CD8-positive, alpha-beta memory T cell (primary cell): ENCODE data around the gene REC8. TPM values are rescaled to one million over a fixed set of nuclear protein-coding genes. Genes with fewer than 3 reads are reported as not detected.

Experiments used
- CTCF ChIA-PET: fragments of 350-600 bp; sonication (Branson Sonifier 250); formaldehyde crosslinking; loops from one replicate; lab custom pipeline; 2021; ENCODE audit warnings: antibody characterized with exemption; lab: Charles Lee
- POLR2A ChIA-PET: fragments of 350-600 bp; sonication (Branson Sonifier 250); formaldehyde crosslinking; loops from one replicate; lab custom pipeline; 2021; ENCODE audit warnings: antibody characterized with exemption; lab: Charles Lee
- DNase-seq, 5 donors: peaks; one replicate each; pipeline versions ENCODE4 v3.0.0 to v3.0.0-alpha.2; 2020 to 2022; ENCODE audit warnings: mixed read lengths in 1 of 5
- H3K27ac ChIP-seq: one replicate; pipeline ENCODE4 v1.7.0; 2013; ENCODE audit warnings: low read depth, mild to moderate bottlenecking, low read length, moderate library complexity
- H3K27me3 ChIP-seq: 2 replicates; pipeline ENCODE4 v1.7.0; 2013; ENCODE audit warnings: low read length, mild to moderate bottlenecking; ENCODE audit not compliant: insufficient read depth, poor library complexity, severe bottlenecking
- H3K36me3 ChIP-seq: 2 replicates; pipeline ENCODE4 v1.7.0; 2013; ENCODE audit warnings: mild to moderate bottlenecking, low read length, moderate library complexity; ENCODE audit not compliant: insufficient read depth
- H3K4me1 ChIP-seq: 2 replicates; pipeline ENCODE4 v1.7.0; 2013; ENCODE audit warnings: mild to moderate bottlenecking, low read length, moderate library complexity; ENCODE audit not compliant: insufficient read depth
- H3K4me3 ChIP-seq: 2 replicates; pipeline ENCODE4 v1.7.0; 2013; ENCODE audit warnings: mild to moderate bottlenecking, low read length
- H3K9me3 ChIP-seq: 2 replicates; pipeline ENCODE4 v1.7.0; 2013; ENCODE audit warnings: mild to moderate bottlenecking, low read length
- H3K27ac Mint-ChIP-seq, 8 donors: one replicate each; pipeline ENCODE4 v1.8.0; 2020 to 2021; ENCODE audit warnings: mixed read lengths in 8 of 8, mild to moderate bottlenecking in 6 of 8, inconsistent platforms in 3 of 8, moderate library complexity in 3 of 8
- H3K27me3 Mint-ChIP-seq, 2 donors: one replicate each; pipeline ENCODE4 v1.8.0; 2020 to 2021; ENCODE audit warnings: mixed read lengths in 2 of 2, mild to moderate bottlenecking in 1 of 2, moderate library complexity in 1 of 2
- H3K36me3 Mint-ChIP-seq, 3 donors: one replicate each; pipeline ENCODE4 v1.8.0; 2020 to 2021; ENCODE audit warnings: mixed read lengths in 3 of 3, inconsistent platforms in 1 of 3, mild to moderate bottlenecking in 1 of 3
- H3K4me1 Mint-ChIP-seq, 3 donors: one replicate each; pipeline ENCODE4 v1.8.0; 2020 to 2021; ENCODE audit warnings: mixed read lengths in 3 of 3, inconsistent platforms in 1 of 3, mild to moderate bottlenecking in 1 of 3
- H3K4me3 Mint-ChIP-seq, 7 donors: one replicate each; pipeline ENCODE4 v1.8.0; 2020 to 2021; ENCODE audit warnings: mixed read lengths in 7 of 7, mild to moderate bottlenecking in 6 of 7, moderate library complexity in 4 of 7, inconsistent platforms in 2 of 7
- H3K9me3 Mint-ChIP-seq, 5 donors: one replicate each; pipeline ENCODE4 v1.8.0; 2020 to 2022; ENCODE audit warnings: mixed read lengths in 5 of 5, mild to moderate bottlenecking in 3 of 5, moderate library complexity in 2 of 5, inconsistent platforms in 1 of 5
- polyA plus RNA-seq: library from polyadenylated mRNA; unstranded; fragments of 300-500 nt; fragmentation: Illumina TruSeq; gene quantifications from one replicate; pipeline ENCODE4 v1.2.3, GENCODE V29; 2021
- total RNA-seq, 2 experiments: library from RNA; stranded (reverse); gene quantifications; one replicate each; pipeline ENCODE4 v1.2.3, GENCODE V29; 2021

REC8 gene
- total and polyA plus RNA-seq, 3 experiments from 2014 or later = 10.0 to 26.7 (median 24.5) TPM

GRCh38 chr14:24179961-24180796, 8.3 kb downstream of the REC8 start:
- H3K27me3 Mint-ChIP-seq = no peaks in the 10 kb centered on the region

GRCh38 chr14:24181371-24182077, 9.6 kb downstream of the REC8 start:
- ChIA-PET CTCF (interaction anchor here (1.0 to 2.7 kb wide), 4 partner anchors 18 to 250 kb away, joined by 3 to 16 read pairs (median 4); partner anchors contain the start of genes IRF9 and PSME2), POLR2A (no interaction called here)
- H3K36me3 ChIP-seq = peaks cover 44% of the 10 kb centered on the region
- no peak overlapping the region for H3K27ac ChIP-seq
- no peak for DNase-seq
- no peaks in the 10 kb centered on the region for H3K4me1 ChIP-seq
- peak overlapping the region in 3 of 8 donors; percentile 17 to 86 (median 19) for H3K27ac Mint-ChIP-seq
- H3K9me3 ChIP-seq = no peaks in the 10 kb centered on the region
- H3K4me1 Mint-ChIP-seq = peaks cover 3 to 4% (median 3%) of the 10 kb centered on the region in 3 donors
- H3K27me3 ChIP-seq = no peaks in the 10 kb centered on the region
- H3K4me3 Mint-ChIP-seq = peak overlapping the region in 1 of 7 donors; percentile 84
- peaks cover 0 to 96% (median 4%) of the 10 kb centered on the region in 3 donors for H3K36me3 Mint-ChIP-seq
- no peaks in the 10 kb centered on the region for H3K9me3 Mint-ChIP-seq
- no peaks in the 10 kb centered on the region for H3K27me3 Mint-ChIP-seq
- no peak overlapping the region for H3K4me3 ChIP-seq

More at GRCh38 chr14:24179961-24180796, 8.3 kb downstream of the REC8 start:
- Mint-ChIP-seq H3K9me3 (no peaks in the 10 kb centered on the region), H3K27ac (peak overlapping the region in 5 of 8 donors; percentile 23 to 86 (median 38)), H3K36me3 (peaks cover 0 to 90% (median 4%) of the 10 kb centered on the region in 3 donors), H3K4me3 (no peak overlapping the region), H3K4me1 (peaks cover 2 to 7% (median 6%) of the 10 kb centered on the region in 3 donors)
- ChIA-PET POLR2A (no interaction called here), CTCF (interaction anchor here (0.9 to 2.7 kb wide), 5 partner anchors 10 to 251 kb away, joined by 3 to 16 read pairs (median 4); partner anchors contain the start of gene IRF9)
- no peaks in the 10 kb centered on the region for H3K9me3 ChIP-seq
- no peaks in the 10 kb centered on the region for H3K27me3 ChIP-seq
- DNase-seq = no peak
- no peak overlapping the region for H3K27ac ChIP-seq
- H3K36me3 ChIP-seq = peaks cover 32% of the 10 kb centered on the region
- H3K4me1 ChIP-seq = no peaks in the 10 kb centered on the region
- no peak overlapping the region for H3K4me3 ChIP-seq

- no peaks in the 10 kb centered on the region for H3K9me3 ChIP-seq
- peaks cover 47% of the 10 kb centered on the region for H3K36me3 ChIP-seq
- no peaks in the 10 kb centered on the region for H3K27me3 Mint-ChIP-seq
- POLR2A ChIA-PET = no interaction called here
- H3K27ac Mint-ChIP-seq = peak overlapping the region in 4 of 8 donors; percentile 9 to 48 (median 31)
- no peaks in the 10 kb centered on the region for H3K27me3 ChIP-seq
- H3K27ac ChIP-seq = no peak overlapping the region
- H3K36me3 Mint-ChIP-seq = peaks cover 0 to 89% (median 4%) of the 10 kb centered on the region in 3 donors
- no peak for DNase-seq
- H3K4me3 Mint-ChIP-seq = no peak overlapping the region
- H3K4me1 Mint-ChIP-seq = peaks cover 8 to 9% (median 9%) of the 10 kb centered on the region in 3 donors
- H3K4me3 ChIP-seq = no peak overlapping the region
- peaks cover 5% of the 10 kb centered on the region for H3K4me1 ChIP-seq
- CTCF ChIA-PET = interaction anchor here (1.0 to 2.7 kb wide), 2 partner anchors 21 to 36 kb away, joined by 3 to 16 read pairs; partner anchors contain the start of genes IRF9 and PSME2
- no peaks in the 10 kb centered on the region for H3K9me3 Mint-ChIP-seq
Observed at GRCh38 chr14:24182110-24182882, 10.4 kb downstream of the REC8 start.

- H3K4me1 ChIP-seq = peaks cover 13% of the 10 kb centered on the region
- DNase-seq = no peak
- Mint-ChIP-seq H3K27me3 (no peaks in the 10 kb centered on the region), H3K4me1 (peaks cover 14 to 16% (median 16%) of the 10 kb centered on the region in 3 donors), H3K4me3 (no peak overlapping the region), H3K36me3 (peaks cover 0 to 87% (median 4%) of the 10 kb centered on the region in 3 donors), H3K27ac (peak overlapping the region in 1 of 8 donors; percentile 48), H3K9me3 (no peaks in the 10 kb centered on the region)
- no peak overlapping the region for H3K27ac ChIP-seq
- CTCF ChIA-PET = interaction anchor here (1.6 kb wide), 1 partner anchor 22 kb away, joined by 6 read pairs; the partner anchor contains the start of gene IRF9
- H3K27me3 ChIP-seq = no peaks in the 10 kb centered on the region
- peaks cover 47% of the 10 kb centered on the region for H3K36me3 ChIP-seq
- POLR2A ChIA-PET = no interaction called here
- H3K4me3 ChIP-seq = no peak overlapping the region
- no peaks in the 10 kb centered on the region for H3K9me3 ChIP-seq
Observed at GRCh38 chr14:24183014-24183481, 11.2 kb downstream of the REC8 start.

- no peaks in the 10 kb centered on the region for H3K9me3 ChIP-seq
- peaks cover 0 to 78% (median 4%) of the 10 kb centered on the region in 3 donors for H3K36me3 Mint-ChIP-seq
- no peak for DNase-seq
- peaks cover 23 to 28% (median 27%) of the 10 kb centered on the region in 3 donors for H3K4me1 Mint-ChIP-seq
- no peak overlapping the region for H3K4me3 ChIP-seq
- H3K4me1 ChIP-seq = peaks cover 22% of the 10 kb centered on the region
- H3K27me3 Mint-ChIP-seq = no peaks in the 10 kb centered on the region
- no peak overlapping the region for H3K4me3 Mint-ChIP-seq
- ChIA-PET CTCF (interaction anchor here (0.6 to 2.4 kb wide), 4 partner anchors 11 to 74 kb away, joined by 3 to 6 read pairs (median 4); partner anchors contain the start of genes IRF9 and TM9SF1), POLR2A (no interaction called here)
- H3K9me3 Mint-ChIP-seq = no peaks in the 10 kb centered on the region
- H3K27ac ChIP-seq = no peak overlapping the region
- peaks cover 42% of the 10 kb centered on the region for H3K36me3 ChIP-seq
- H3K27me3 ChIP-seq = no peaks in the 10 kb centered on the region
- H3K27ac Mint-ChIP-seq = peak overlapping the region in 2 of 8 donors; percentile 17 to 27
Observed at GRCh38 chr14:24184104-24184970, 12.5 kb downstream of the REC8 start.

- H3K27me3 Mint-ChIP-seq = no peaks in the 10 kb centered on the region
- DNase-seq = no peak
- peak overlapping the region in 1 of 7 donors; percentile 65 for H3K4me3 Mint-ChIP-seq
- H3K27me3 ChIP-seq = no peaks in the 10 kb centered on the region
- peaks cover 0 to 73% (median 4%) of the 10 kb centered on the region in 3 donors for H3K36me3 Mint-ChIP-seq
- peak overlapping the region in 3 of 8 donors; percentile 18 to 99 (median 35) for H3K27ac Mint-ChIP-seq
- peaks cover 25% of the 10 kb centered on the region for H3K4me1 ChIP-seq
- H3K4me3 ChIP-seq = no peak overlapping the region
- no peaks in the 10 kb centered on the region for H3K9me3 ChIP-seq
- peaks cover 24 to 33% (median 29%) of the 10 kb centered on the region in 3 donors for H3K4me1 Mint-ChIP-seq
- POLR2A ChIA-PET = interaction anchor here (1.2 kb wide), 1 partner anchor 11 kb away, joined by 3 read pairs; no protein-coding TSS in a partner anchor
- CTCF ChIA-PET = interaction anchor here (1.3 to 5.2 kb wide), 3 partner anchors 10 to 247 kb away, joined by 4 to 36 read pairs (median 6); partner anchors contain the start of genes IRF9 and TM9SF1
- peaks cover 37% of the 10 kb centered on the region for H3K36me3 ChIP-seq
- no peaks in the 10 kb centered on the region for H3K9me3 Mint-ChIP-seq
- H3K27ac ChIP-seq = no peak overlapping the region
Observed at GRCh38 chr14:24185026-24185425, 13.1 kb downstream of the REC8 start.
